Transverse colon (tissue), 4 donors: ENCODE data around the gene GCSAM.

ENCODE experiments used
- CTCF ChIP-seq, 5 experiments: fragments of 200-600 bp in 3 of 5; fragments of 450-650 bp in 2 of 5; sonication (generic) in 3 of 5; IDR thresholded peaks; 1 replicate in 2 of 5; 2 replicates in 3 of 5; pipeline ENCODE4 v1.5.1; 2016 to 2017; ENCODE audit warnings: antibody characterized with exemption in 5 of 5, inconsistent platforms in 3 of 5, mild to moderate bottlenecking in 2 of 5, moderate library complexity in 1 of 5
- POLR2A ChIP-seq: fragments of 450-650 bp; IDR thresholded peaks from one replicate; pipeline ENCODE4 v1.6.1; 2016; ENCODE audit warnings: antibody characterized with exemption, mild to moderate bottlenecking, moderate library complexity
- POLR2AphosphoS5 ChIP-seq, 3 donors: sonication (generic); formaldehyde crosslinking; IDR thresholded peaks; one replicate each; pipeline ENCODE4 v1.6.1; 2016; ENCODE audit warnings: antibody characterized with exemption in 3 of 3

GRCh38 chr3:112123548-112123947 is 9.5 kb downstream of the GCSAM start:
- no peak for TF ChIP-seq POLR2AphosphoS5 (IDR thresholded peaks at IDR 0.05)
- no peak for TF ChIP-seq CTCF (IDR thresholded peaks at IDR 0.05)
- TF ChIP-seq POLR2A = no peak
